GM18870 (cell line): ENCODE measurements around the gene JAML.

Source experiments
- ATAC-seq: cut with Tn5 transposase; IDR thresholded peaks from one replicate; pipeline ENCODE4 v1.9.1; 2021; ENCODE audit warnings: moderate library complexity; ENCODE audit not compliant: unreplicated experiment

The JAML gene

GRCh38 chr11:118170231-118170630, 54.6 kb downstream of the JAML start:
- ATAC-seq, result no peak

GRCh38 chr11:118169300-118170140, 55.3 kb downstream of the JAML start:
- no peak for ATAC-seq

- no peak for ATAC-seq
Measured at GRCh38 chr11:118168751-118169150, 56.1 kb downstream of the JAML start.

- no peak for ATAC-seq
Measured at GRCh38 chr11:118168316-118168715, 56.5 kb downstream of the JAML start.

GRCh38 chr11:118167906-118168305, 56.9 kb downstream of the JAML start:
- ATAC-seq, result no peak

GRCh38 chr11:118167253-118167652, 57.6 kb downstream of the JAML start:
- no peak for ATAC-seq

GRCh38 chr11:118166641-118167040, 58.2 kb downstream of the JAML start:
- no peak for ATAC-seq

- no peak for ATAC-seq
Measured at GRCh38 chr11:118164885-118165284, 59.9 kb downstream of the JAML start.

- ATAC-seq, result no peak
Measured at GRCh38 chr11:118163494-118163893, 61.3 kb downstream of the JAML start.

GRCh38 chr11:118162846-118163245, 62.0 kb downstream of the JAML start:
- ATAC-seq, result no peak

GRCh38 chr11:118161786-118162185, 63.0 kb downstream of the JAML start:
- no peak for ATAC-seq

GRCh38 chr11:118157186-118157895, 67.5 kb downstream of the JAML start:
- no peak for ATAC-seq

GRCh38 chr11:118156531-118157185, 68.2 kb downstream of the JAML start:
- no peak for ATAC-seq

- ATAC-seq, result no peak
Measured at GRCh38 chr11:118155776-118156530, 68.9 kb downstream of the JAML start.

- no peak for ATAC-seq
Measured at GRCh38 chr11:118154641-118155040, 70.2 kb downstream of the JAML start.

GRCh38 chr11:118153976-118154375, 70.8 kb downstream of the JAML start:
- no peak for ATAC-seq

GRCh38 chr11:118153516-118153915, 71.3 kb downstream of the JAML start:
- ATAC-seq, result no peak

GRCh38 chr11:118152552-118153471, 72.0 kb downstream of the JAML start, which contains the start of gene SCN4B:
Gene SCN4B (minus strand): TSS chr11:118152823. CDS start chr11:118152673, 150 bp downstream.
- no peak for ATAC-seq

GRCh38 chr11:118152020-118152551, 72.7 kb downstream of the JAML start:
- no peak for ATAC-seq

- ATAC-seq, result no peak
Measured at GRCh38 chr11:118151431-118151830, 73.4 kb downstream of the JAML start.
